GM21717 (cell line): ENCODE data around the gene KNDC1.

Source experiments
- ATAC-seq: cut with Tn5 transposase; IDR thresholded peaks from one replicate; pipeline ENCODE4 v1.9.1; 2021; ENCODE audit warnings: mild to moderate bottlenecking, moderate library complexity; ENCODE audit not compliant: unreplicated experiment

Gene KNDC1

DNA sequence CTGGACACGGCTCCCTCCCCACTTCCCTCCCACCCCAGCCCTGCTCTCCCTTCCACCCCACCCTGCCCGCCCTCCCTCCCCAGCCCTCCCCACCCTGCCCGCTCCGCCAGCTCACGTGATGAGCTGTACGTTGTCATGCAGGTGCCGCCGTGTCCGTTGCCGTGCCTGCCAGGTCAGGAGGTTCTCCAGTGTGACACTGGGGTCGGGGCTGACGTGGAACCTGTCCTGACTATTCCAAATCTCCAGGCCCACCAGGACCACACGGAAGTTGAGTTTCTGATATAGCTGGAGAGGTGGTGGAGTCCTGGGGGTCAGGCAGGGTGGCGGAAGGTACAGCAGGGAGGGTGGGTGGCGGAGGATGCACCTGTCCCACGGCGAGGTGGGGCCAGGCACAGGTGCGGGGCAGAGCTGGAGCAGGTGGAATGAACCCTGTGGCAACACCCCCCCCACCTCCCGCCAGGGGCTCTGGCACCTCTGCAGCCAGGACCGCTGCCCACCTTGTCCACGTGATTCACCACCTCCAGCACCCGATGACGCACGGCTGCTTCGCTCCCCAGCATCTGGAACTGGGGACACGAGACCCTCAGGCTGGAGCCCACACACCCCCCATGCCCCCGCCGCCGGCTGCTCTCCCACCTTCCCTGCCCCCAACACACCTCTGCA lies 112.4 kb downstream of the KNDC1 start:
- no peak for ATAC-seq

DNA sequence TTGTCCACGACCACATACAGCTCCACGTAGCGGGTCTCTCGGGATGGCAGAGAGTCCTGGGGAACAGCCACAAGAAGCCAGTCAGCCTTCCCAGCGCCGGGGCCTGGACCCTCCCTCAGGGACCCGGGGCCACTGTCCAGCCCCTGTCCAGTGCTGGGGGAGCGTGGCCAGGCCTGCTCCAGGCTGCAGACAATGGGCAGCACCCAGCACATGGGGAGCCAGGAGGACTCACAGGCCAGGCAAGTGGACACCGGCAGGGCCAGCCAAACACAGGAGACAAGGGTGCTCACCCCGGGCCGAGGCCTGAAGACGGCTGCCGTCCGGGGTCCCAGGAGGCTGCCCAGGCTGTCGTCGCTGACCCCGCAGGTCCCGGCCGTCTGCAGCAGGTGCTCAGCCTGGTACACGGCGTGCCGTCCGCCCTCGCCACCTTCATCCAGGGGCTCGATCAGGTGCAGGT lies 113.0 kb downstream of the KNDC1 start:
- no peak for ATAC-seq

- no peak for ATAC-seq
Measured at GRCh38 chr10:133273534-133274143, 113.6 kb downstream of the KNDC1 start.

GRCh38 chr10:133274751-133275683 lies 115.0 kb downstream of the KNDC1 start:
- peak; percentile 55 for ATAC-seq

DNA sequence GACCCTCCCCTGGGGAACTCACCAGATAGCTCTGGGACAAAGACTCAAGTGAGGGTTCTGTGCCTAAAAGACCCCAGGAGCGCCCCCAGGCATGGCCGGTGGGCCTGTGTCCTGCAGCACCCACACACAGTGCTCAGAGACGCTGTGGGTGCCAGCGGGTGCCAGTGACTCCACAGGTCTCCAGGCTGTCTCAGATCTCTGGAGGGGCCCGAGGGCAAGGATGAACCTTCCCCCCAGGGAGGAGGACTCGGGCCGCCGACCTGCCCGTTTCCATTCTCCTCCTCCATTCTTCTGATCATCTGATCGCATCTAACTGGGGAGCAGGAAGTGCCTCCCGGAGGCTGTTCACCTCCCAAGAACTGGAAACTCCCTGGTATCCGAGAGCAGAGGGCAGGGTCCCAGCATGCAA lies 115.7 kb downstream of the KNDC1 start:
- ATAC-seq, result peak; percentile 38
